Transverse colon (tissue), 4 donors: ENCODE data around the gene RNLS. TPM values are rescaled to one million over a fixed set of nuclear protein-coding genes. Genes with fewer than 3 reads are reported as not detected.

ENCODE experiments used
- DNase-seq: peaks from one replicate; pipeline ENCODE4 v3.0.0-alpha.2; 2019
- H3K27ac ChIP-seq, 4 donors: fragments of 200-600 bp; sonication (generic); 2 replicates each; pipeline ENCODE4 v1.5.1; 2016 to 2018; ENCODE audit warnings: inconsistent platforms in 4 of 4
- H3K27me3 ChIP-seq: fragments of 200-600 bp; sonication (generic); 2 replicates; pipeline ENCODE4 v1.5.1; 2017; ENCODE audit warnings: inconsistent platforms
- H3K36me3 ChIP-seq, 4 donors: fragments of 200-600 bp; sonication (generic); 2 replicates each; pipeline ENCODE4 v1.5.1; 2017 to 2019; ENCODE audit warnings: inconsistent platforms in 4 of 4
- H3K4me1 ChIP-seq, 4 donors: fragments of 200-600 bp; sonication (generic); 2 replicates each; pipeline ENCODE4 v1.5.1; 2017 to 2020; ENCODE audit warnings: inconsistent platforms in 4 of 4
- H3K4me3 ChIP-seq, 4 donors: fragments of 200-600 bp; sonication (generic); 1 replicate in 1 of 4; 2 replicates in 3 of 4; pipeline versions ENCODE4 v1.5.1 to v1.6.1; 2017 to 2019; ENCODE audit warnings: inconsistent platforms in 4 of 4
- H3K9me3 ChIP-seq, 2 donors: fragments of 200-600 bp; sonication (generic); 2 replicates each; pipeline ENCODE4 v1.5.1; 2017 to 2019; ENCODE audit warnings: inconsistent platforms in 2 of 2
- CTCF ChIP-seq, 5 experiments: fragments of 200-600 bp in 3 of 5; fragments of 450-650 bp in 2 of 5; sonication (generic) in 3 of 5; IDR thresholded peaks; 1 replicate in 2 of 5; 2 replicates in 3 of 5; pipeline ENCODE4 v1.5.1; 2016 to 2017; ENCODE audit warnings: antibody characterized with exemption in 5 of 5, inconsistent platforms in 3 of 5, mild to moderate bottlenecking in 2 of 5, moderate library complexity in 1 of 5
- EP300 ChIP-seq: sonication (generic); formaldehyde crosslinking; IDR thresholded peaks from one replicate; pipeline ENCODE4 v1.6.1; 2017; ENCODE audit warnings: antibody characterized with exemption, low read depth
- POLR2A ChIP-seq: fragments of 450-650 bp; IDR thresholded peaks from one replicate; pipeline ENCODE4 v1.6.1; 2016; ENCODE audit warnings: antibody characterized with exemption, mild to moderate bottlenecking, moderate library complexity
- POLR2AphosphoS5 ChIP-seq, 3 donors: sonication (generic); formaldehyde crosslinking; IDR thresholded peaks; one replicate each; pipeline ENCODE4 v1.6.1; 2016; ENCODE audit warnings: antibody characterized with exemption in 3 of 3
- WGBS, 2 donors: methylation state at CpG; one replicate each; pipeline ENCODE4 v1.1.5; 2018; ENCODE audit warnings: low coverage in 1 of 2; 5-methylcytosine and 5-hydroxymethylcytosine counted together
- in situ Hi-C, 4 donors: fragments of 200-750 bp; cut with MboI; loops; one replicate each; pipeline versions ENCODE4 v1.15.0 to v1.15.1; 2017; ENCODE audit warnings: low sequenced_read_pairs in 3 of 4, low pct_ligation_motif_present in 1 of 4, low pct_unique_long_range_greater_than_20kb in 1 of 4
- intact Hi-C: fragments of 100-400 bp; cut with DNase I; formaldehyde crosslinking; loops from one replicate; pipeline ENCODE4 v1.15.1; 2023; ENCODE audit warnings: low total_unique reads
- total RNA-seq, 4 donors: library from RNA; depleted of rRNA; stranded (reverse); fragments of >200 nt; gene quantifications; one replicate each; pipeline ENCODE4 v1.1.0, GENCODE V29; 2016

Gene RNLS
- total RNA-seq, 4 donors from 2014 or later = 2.4 to 78.2 (median 28.9) TPM

DNA sequence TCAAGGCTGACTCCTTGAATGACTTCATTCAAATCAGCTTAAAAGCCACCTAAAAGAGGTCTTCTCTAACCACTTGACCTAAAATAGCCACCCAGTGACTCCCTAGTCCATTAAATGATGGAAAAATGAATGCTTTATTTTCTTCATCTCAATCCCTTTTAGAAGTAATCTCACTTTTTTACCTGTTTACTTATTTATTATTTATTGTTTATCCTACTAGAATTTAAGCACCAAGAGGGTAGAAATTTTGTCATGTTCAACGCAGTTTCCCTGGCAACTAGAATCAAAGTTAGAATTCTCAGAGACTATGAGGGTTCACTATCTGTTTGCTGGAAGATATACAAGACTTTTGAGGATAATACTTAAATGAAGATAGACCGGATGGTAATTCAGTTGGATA, 3.3 kb upstream of the RNLS start, which contains the start of gene LIPJ:
Gene LIPJ, plus strand, starts transcription at position 301 of the 400 bp plus-strand sequence. CDS start 3,926 bp downstream, outside the sequence.
- no peak for DNase-seq
- H3K9me3 ChIP-seq = no peaks in the 10 kb centered on the region
- H3K36me3 ChIP-seq = no peaks in the 10 kb centered on the region
- peaks cover 0 to 11% (median 2%) of the 10 kb centered on the region in 4 donors for H3K4me1 ChIP-seq
- H3K27me3 ChIP-seq = no peaks in the 10 kb centered on the region
- H3K4me3 ChIP-seq = no peak within 1 kb of the TSS
- H3K27ac ChIP-seq = no peak within 1 kb of the TSS
- TF ChIP-seq EP300 = no peak
- TF ChIP-seq POLR2A = no peak
- intact Hi-C loops (no loop called here), in situ Hi-C loops (no loop called here)
- WGBS, 2 donors = 91 to 100% methylated on average over 2 of the region's 2 CpGs

DNA sequence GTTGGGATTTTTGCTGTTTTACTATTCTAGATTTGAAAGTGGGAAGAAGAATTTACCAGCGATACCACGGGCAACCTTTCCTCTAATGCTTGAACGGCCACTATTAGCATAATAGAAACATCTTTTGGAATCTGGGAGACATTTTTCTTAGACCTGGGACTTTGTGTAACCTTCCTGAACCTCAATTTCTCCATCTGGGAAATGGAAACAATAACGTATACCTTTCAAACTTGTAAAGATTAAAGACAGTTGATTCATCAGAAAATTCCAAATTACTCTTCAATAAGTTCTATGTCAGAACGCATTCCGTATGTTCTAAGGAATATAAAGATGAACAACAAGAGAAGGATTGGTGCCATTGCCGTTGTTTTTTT, 453 bp upstream of the RNLS start:
- intact Hi-C loops = no loop called here
- TF ChIP-seq EP300 (no peak), CTCF (IDR thresholded peaks at IDR 0.05) (no peak), POLR2AphosphoS5 (IDR thresholded peaks at IDR 0.05) (no peak), POLR2A (no peak)
- no peaks in the 10 kb centered on the region for H3K36me3 ChIP-seq
- H3K4me3 ChIP-seq = peak overlapping the region; percentile 47 to 75 (median 69)
- WGBS, 2 donors = 44 to 63% methylated on average over 7 of the region's 7 CpGs
- peak overlapping the region; percentile 92 to 94 (median 93) for H3K27ac ChIP-seq
- DNase-seq = no peak
- peaks cover 0 to 11% (median 2%) of the 10 kb centered on the region in 4 donors for H3K4me1 ChIP-seq
- no peaks in the 10 kb centered on the region for H3K27me3 ChIP-seq
- in situ Hi-C loops = no loop called here
- no peaks in the 10 kb centered on the region for H3K9me3 ChIP-seq

GRCh38 chr10:88582411-88582805, 710 bp downstream of the RNLS start:
- intact Hi-C loops = no loop called here
- in situ Hi-C loops = no loop called here
- no peaks in the 10 kb centered on the region for H3K36me3 ChIP-seq
- H3K4me3 ChIP-seq = peak overlapping the region; percentile 47 to 75 (median 69)
- peak overlapping the region; percentile 92 to 94 (median 93) for H3K27ac ChIP-seq
- TF ChIP-seq POLR2AphosphoS5 (IDR thresholded peaks at IDR 0.05) (no peak), POLR2A (no peak), CTCF (IDR thresholded peaks at IDR 0.05) (no peak), EP300 (no peak)
- H3K9me3 ChIP-seq = no peaks in the 10 kb centered on the region
- no peak for DNase-seq
- WGBS, 2 donors = 11% methylated on average over 4 of the region's 4 CpGs; no CpG with 5 or more reads in 1 of the 2 donors
- H3K27me3 ChIP-seq = no peaks in the 10 kb centered on the region
- peaks cover 0 to 11% (median 2%) of the 10 kb centered on the region in 4 donors for H3K4me1 ChIP-seq

DNA sequence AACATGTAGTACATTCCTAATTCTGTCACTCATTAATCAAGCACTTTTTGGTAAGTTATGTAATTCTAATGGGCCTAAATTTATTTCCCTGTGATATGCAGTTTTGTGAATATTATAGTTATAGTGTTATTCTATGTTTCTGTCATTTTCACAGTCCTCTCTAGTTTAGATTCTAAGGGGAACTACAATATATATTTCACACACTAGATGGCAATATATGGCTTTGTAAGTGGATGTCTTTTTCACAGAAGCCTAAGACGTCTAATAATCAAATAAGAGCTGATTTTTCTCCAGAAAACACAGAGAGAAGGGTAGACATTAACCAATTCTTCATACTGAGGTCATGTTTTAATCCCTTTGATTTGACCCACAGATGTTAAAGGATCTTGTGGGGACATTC, 18.0 kb downstream of the RNLS start:
- no peak for DNase-seq
- Histone ChIP-seq H3K4me1 (no peaks in the 10 kb centered on the region), H3K9me3 (no peaks in the 10 kb centered on the region), H3K27me3 (no peaks in the 10 kb centered on the region), H3K4me3 (no peak overlapping the region), H3K27ac (no peak overlapping the region), H3K36me3 (no peaks in the 10 kb centered on the region)
- 0 to 6% methylated on average over 1 of the region's 1 CpG for WGBS, 2 donors
- intact Hi-C loops (no loop called here), in situ Hi-C loops (loop anchor here in 2 of 4 donors (10.0 to 25.0 kb wide), 2 partner anchors 247 to 370 kb away; partner anchors contain the start of gene LIPM (in 1 of the 2))
- TF ChIP-seq POLR2A (no peak), EP300 (no peak), POLR2AphosphoS5 (IDR thresholded peaks at IDR 0.05) (no peak), CTCF (IDR thresholded peaks at IDR 0.05) (peak; percentile 16 to 33 (median 22))

- Histone ChIP-seq H3K27me3 (no peaks in the 10 kb centered on the region), H3K4me3 (no peak overlapping the region), H3K9me3 (no peaks in the 10 kb centered on the region), H3K27ac (no peak overlapping the region), H3K4me1 (no peaks in the 10 kb centered on the region), H3K36me3 (no peaks in the 10 kb centered on the region)
- TF ChIP-seq POLR2AphosphoS5 (IDR thresholded peaks at IDR 0.05) (no peak), EP300 (no peak), POLR2A (no peak), CTCF (IDR thresholded peaks at IDR 0.05) (no peak)
- DNase-seq = no peak
- intact Hi-C loops = no loop called here
- WGBS, 2 donors = 91 to 92% methylated on average over 1 of the region's 1 CpG
- in situ Hi-C loops = loop anchor here in 2 of 4 donors (10.0 to 25.0 kb wide), 2 partner anchors 250 to 373 kb away; partner anchors contain the start of gene LIPM (in 1 of the 2)
These were observed 21.0 kb downstream of the RNLS start for GRCh38 chr10:88562152-88562551.
